Measurements from ENCODE around the gene ING4.

Gene ING4

DNA sequence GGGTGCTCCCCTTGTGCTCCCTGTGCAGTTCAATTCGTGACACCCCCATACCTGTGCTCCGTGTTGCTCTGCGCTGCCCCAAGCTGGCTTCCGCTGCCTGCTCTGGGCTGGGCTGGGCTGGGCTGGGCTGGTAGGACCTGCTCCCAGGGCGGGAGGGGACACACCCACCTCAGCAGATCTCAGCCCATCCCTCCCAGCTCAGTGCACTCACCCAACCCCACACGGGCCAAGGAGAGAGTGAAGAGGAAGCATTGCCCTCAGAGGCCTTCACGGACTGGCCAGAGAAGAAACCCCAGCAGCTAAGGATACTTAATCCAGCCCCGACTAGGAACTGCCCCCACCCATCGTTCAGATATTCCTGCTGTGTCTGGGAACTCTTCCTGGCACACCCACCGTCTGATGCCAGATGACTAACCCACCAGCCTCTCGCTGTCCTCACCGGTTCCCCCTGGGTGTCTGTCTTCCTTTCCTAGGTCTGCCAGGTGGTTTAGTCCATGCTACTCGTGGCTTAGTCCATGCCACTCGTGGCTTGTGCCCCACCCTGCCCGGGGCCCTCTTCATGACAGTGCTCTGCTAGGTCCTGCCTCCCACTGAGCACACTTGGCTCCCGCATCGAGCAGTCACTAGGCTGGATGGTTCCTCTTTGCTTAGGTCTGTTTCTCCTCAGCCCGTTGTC is 26.9 kb downstream of the ING4 start, which contains the start of gene LPAR5:
Gene LPAR5, minus strand, starts transcription at position 104 of the 676 bp plus-strand sequence. CDS start 14,711 bp downstream, outside the sequence.
- peak; percentile 69 for DNase-seq (ENCODE audit: low read depth, low spot score)

DNA sequence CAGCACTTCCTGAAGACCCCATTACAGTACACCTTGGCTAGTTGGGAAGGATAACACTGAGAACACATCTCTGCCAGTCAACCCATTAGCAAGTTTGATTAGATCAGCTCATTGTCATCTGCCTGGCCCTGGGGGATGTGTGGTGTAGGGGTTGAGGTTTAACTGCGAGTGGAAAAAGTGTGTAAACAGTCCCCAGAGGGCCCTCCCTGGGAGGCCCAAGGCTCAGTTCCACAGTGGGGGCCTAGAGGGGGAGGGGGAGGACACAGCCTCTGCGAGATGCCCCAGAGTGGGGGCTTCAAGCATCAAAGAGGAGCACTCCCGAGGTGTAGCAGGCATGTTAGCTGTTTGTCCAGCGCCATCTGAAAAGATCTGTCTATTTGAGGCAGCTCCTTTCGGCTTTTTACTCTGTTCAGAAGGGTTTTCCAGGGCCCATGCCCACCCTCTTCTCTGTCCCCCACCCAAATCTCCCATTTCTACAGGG is 27.5 kb downstream of the ING4 start:
- peak; percentile 36 for DNase-seq (ENCODE audit: low read depth, low spot score)

DNA sequence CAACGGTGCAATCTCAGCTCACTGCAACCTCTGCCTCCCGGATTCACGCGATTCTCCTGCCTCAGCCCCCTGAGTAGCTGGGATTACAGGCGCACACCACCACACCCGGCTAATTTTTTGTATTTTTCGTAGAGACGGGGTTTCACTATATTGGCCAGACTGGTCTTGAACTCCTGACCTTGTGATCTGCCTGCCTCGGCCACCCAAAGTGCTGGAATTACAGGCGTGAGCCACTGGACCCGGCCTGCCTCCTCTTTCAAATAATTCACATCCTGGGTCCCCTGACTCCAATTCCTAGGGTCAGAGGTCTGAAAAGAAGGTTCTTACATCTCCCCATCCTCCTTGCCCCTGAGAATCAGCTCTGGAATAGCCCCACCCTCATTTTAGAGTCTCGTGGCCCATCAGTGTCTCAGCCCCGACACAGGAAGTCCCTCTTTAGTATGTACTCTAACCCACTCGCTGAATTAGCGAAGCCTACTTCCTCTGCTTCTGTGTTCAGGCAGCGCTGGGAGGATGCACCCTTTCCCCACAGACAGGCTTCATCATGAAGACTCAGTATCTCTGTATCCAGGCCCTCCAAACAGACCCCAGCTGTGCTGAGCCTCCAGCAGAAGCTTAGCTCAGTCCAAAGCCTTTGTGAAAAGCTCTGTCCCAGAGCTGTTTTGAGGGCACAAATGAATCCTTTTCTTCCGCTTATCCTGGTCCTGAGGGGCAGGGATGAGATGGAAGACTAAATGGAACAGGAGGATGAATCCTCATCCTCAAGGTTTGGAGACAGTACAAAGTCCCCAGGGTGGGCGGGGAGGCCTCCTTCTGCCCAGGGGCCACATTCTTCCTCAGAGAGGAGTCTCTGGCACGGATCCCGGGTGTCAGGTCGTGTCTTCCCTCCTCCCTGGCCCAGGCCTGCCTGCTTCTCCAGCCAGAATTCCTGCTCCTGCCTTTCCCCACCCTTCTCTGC is 30.6 kb downstream of the ING4 start:
- DNase-seq (ENCODE audit: low read depth, low spot score) = peak; percentile 65

DNA sequence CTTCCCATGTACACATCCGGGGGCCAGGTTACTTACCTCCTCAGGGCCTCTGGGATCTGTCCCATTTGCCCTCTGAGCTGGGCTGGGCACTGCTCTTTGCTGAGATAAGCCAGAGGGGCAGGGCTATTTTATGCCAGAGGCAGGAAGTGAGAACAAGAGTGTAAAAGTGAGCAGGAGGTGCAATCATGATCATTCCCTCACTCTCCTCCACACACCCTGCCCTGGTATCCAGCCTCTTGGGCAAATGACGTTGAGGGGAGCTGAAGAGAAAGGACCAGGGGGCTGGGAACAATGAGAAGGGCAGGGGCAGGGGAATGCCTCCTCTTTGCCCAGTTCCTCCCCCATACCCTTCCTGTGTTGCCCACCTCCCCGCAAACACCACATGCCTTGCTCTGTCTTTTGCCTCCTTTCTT is 31.4 kb downstream of the ING4 start:
- DNase-seq (ENCODE audit: low read depth, low spot score) = no peak

DNA sequence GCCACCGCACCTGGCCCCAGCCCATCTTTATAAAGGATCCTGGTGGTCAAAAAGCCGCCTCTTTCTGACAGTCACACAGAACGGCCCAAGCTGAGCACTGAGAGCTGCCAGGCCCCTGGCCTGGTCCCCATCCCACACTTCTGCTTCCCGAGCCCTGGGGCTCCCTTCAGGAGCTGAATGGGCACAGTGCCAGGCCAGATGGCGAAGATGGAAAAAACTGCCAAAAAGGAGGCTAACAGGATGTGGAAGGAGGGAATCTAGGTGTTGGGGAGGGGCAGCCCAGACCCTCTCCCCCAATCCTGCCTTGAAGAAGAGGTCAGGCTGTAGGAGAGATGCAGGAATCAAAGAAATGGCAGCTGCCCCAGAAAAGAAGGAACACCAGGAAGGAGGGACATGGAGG is 32.2 kb downstream of the ING4 start:
- no peak for DNase-seq (ENCODE audit: low read depth, low spot score)

DNA sequence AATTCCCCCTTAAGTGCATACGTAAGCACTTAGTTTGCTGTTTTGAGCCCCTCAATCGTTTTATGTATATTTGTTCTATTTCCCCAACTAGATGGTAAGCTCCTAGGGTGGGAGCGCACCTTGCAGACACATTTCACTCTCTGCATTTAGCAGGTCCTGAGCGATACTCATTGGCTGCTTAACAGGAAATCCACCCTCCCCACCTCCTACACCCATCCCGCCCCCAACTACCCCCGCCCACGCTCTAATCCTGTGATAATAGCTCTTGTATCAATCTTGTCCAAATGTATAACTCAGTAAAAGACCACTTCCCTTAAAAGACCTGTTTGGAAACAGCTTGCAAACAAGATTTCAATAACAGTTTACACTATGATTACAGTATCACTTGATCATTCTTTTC is 35.3 kb downstream of the ING4 start:
- DNase-seq (ENCODE audit: low read depth, low spot score) = no peak

DNA sequence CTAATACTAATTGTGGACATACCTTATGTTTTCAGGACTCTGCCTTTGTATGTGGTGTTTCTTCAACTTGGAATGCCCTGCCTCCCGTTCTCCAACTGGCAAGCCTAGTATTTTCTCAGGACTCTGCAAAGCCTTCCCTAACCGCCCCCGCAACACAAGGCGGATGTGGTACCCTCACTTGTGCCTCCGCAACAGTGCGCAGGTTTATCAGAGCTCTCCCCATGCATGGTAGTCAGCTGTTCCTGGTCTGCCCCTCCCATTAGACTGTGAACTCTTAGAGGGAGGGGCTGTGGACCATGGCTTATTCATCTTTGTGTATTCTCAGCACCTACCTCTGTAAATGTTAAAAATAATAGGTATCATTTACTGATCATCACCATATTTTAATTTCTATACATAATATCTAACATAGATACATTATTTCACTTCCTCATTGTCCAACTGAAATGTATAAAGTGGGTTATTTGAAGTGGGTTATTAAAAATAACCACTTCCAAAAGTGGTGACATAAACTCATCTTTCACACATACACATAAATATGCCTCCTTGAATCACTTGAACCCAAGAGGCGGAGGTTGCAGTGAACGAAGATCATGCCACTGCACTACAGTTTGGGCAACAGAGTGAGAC is 36.1 kb downstream of the ING4 start:
- DNase-seq (ENCODE audit: low read depth, low spot score) = no peak

DNA sequence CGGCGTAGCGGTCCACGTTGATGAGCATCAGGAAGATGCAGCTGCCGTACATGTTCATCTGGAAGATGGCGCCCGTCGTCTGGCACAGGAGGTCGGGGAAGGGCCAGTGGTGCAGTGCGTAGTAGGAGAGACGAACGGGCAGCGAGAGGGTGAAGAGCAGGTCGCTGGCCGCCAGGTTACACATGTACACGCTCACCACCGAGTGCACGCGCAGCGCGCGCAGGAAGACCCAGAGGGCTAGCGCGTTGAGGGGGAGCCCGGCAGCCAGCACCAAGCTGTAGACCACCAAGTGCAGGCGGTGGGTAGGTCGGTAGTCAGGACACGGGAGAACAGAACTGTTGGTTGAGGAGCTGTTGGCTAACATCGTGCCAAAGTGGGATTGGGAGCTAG is 42.0 kb downstream of the ING4 start:
- no peak for DNase-seq (ENCODE audit: low read depth, low spot score)

DNA sequence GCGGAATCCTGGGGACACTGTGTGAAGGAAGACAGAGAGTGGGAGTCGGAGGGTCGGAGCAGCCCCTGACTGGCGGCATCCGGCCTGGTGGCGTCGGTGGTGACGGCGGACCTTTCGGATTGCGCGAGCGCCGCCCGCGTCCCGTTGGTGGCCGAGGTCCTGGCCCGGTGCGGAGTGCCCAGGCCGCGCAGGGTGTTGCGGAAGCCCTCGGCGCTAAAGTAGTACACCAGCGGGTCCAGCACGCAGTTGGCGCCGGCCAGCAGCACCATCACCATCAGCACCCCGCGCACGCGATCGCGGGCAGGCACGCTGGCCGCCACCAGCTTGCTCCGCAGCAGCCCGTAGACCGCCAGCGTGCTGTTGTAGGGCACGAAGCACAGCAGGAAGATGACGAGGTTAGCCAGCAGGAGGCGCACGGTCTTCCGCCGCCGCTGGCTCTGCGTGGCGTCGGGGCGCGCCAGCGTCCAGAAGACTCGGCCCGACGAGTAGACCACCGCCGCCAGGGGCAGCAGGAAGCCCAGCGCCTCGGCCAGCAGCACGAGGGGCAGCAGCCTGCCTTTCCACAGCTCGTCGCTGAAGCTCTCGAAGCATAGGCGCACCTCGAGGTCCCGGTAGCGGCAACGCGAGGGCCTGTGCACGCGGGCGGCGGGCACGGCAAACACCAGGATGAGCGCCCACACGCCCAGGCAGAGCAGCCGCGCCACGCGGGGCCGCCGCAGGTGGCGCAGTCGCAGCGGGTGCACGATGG is 42.6 kb downstream of the ING4 start:
- DNase-seq (ENCODE audit: low read depth, low spot score) = peak; percentile 97

DNA sequence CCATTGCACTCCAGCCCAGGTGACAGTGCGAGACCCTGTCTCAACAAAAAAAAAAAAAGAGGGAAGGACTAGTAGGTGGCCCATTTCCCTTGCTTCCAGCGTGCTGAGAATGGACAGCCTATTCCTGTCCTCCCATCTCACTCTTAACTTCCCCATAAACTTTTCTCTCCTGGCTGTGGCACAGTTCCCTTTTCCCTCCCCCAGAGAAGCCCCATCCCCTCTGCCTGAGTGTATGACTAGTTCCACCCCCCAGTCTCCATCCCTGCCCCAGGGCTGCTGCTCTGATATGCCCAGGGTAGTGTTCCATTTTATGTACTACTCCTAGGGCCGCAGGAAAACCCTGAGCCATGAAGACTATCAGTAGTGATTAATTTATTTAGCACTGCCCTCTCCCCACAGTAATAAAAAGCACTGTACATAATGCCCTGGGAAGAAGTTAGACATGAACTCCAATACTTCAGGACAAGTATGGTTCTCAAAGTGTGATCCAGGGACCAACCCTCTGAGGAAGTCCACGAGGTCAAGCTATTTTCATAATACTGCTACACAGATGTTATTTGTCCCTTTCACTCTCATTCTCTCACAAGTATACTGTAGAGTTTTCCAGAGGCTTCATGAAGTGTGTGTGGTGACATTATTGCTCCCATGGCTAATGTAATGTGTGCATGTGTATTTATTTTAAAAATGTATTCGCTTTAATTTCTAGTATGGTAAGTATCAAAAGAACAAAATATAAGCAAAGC is 44.3 kb downstream of the ING4 start:
- DNase-seq (ENCODE audit: low read depth, low spot score) = no peak

DNA sequence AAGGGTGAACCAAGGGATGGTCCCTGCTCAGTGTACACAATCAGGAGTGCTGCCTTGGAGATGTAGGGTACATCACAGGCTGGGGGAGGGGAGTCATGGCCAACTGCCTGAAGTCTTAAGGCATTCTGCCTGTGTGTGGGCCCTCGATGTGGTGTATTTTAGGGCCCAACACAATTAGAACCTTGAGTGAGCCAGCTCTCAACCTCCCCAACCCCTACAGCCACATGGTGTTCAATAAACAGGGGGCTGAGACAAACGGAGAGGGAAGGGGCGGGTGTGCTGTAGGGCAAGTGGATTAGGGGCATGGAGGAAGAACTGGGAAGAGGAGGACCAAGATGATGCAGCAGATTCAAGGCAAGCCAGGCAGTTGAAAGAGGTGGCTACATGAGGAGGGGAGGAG is 47.1 kb downstream of the ING4 start:
- no peak for DNase-seq (ENCODE audit: low read depth, low spot score)

DNA sequence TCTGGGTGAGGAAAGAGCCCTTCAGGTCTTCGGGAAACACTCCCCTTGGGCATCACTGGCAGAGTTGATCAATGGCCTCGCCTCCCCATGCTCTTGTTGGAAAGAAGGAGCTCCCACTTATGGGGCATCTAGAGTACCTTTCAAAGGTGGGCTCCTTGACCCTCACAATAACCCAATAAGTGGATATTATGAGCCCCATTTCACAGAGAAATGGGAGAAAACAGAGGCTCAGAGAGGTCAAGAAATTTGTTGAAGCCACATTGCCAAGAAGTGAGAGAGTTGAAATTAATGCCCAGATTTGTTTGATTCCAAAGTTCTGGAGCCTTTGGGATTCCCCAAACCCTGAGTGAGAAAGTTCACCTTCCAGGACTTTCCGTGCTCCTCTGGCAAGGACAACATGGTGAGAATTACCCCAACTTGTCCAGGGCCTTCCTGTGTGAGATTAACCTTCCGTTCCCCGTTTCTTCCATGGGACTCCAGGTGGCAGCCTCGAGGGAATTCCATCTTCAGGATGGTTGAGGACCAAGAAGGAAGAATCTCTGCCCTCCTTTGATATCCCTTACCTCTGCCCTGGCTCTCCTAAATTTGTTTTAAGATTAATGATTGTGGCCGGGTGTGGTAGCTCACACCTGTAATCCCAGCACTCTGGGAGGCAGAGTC is 48.3 kb downstream of the ING4 start:
- peak; percentile 35 for DNase-seq (ENCODE audit: low read depth, low spot score)

DNA sequence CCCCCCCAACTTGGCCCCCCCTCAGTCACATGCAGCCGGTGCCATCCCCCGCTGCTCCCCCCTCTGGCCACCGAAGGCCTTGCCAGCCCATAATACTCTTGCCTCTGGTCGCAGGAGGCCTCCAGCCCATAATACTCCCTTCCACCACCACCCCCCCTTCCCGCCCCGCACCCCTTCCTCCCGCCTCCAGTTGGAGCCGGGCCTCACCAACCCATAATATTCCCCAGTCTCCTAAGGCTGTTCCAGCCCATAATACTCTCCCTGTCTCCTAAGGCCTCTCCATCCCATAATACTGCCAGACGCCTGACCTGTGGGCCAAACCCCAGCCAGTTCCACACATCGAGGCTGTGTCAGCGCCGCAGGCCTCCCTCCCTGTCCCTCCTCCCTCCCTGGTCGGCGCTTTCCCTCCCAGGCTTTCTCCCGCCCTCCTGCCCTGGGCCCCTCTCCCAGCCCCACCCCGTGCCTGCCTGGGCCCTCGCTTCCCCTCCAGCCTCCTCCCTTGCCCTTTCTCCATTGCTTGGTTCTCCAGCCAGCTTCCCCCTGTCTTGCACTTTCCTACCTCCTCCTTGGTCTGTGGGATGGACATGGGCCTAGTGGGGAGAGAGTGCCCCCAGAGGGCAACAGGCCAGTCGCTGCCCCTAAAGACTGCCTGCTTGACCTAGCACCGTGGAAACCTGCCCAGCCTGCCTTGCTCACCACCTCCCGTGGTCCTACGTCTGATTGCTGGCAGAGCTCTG is 49.0 kb downstream of the ING4 start:
- DNase-seq (ENCODE audit: low read depth, low spot score) = peak; percentile 97

DNA sequence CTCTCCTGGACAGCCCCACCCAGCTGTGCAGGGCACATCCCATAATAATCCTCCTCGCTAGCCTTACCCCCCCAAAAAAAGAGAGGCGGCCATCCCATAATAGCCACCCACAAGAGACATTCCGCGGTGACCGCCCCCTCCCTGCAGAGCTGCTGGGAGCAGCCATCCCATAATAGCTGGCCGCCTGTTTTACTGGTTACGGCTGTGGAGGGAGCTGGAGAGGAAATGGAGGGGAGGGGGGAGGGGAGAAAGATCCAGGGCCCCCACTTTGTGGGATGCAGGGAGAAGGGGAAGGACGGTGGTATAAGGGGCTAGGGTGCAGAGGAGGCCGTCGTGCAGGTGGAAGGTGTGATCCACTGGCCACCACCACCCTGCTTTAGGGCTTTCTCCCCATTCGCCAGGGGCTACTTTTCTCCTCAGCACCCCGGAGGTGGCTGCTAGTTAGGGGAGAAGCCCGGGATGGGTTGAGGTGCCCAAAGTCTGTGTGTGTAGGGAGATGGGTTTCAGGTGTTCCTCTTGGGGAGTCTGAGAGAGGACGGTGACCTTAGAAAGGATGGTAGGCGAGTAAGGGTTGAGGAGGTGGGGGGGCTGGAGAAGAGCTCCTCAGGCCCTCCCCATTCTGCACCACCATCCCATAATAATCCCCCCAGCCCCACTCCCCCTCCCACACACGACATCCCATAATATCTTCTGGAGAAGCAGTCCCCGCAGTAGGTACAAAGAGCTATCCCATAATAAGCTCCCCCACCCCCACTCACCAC is 49.7 kb downstream of the ING4 start:
- DNase-seq (ENCODE audit: low read depth, low spot score) = peak; percentile 83

DNA sequence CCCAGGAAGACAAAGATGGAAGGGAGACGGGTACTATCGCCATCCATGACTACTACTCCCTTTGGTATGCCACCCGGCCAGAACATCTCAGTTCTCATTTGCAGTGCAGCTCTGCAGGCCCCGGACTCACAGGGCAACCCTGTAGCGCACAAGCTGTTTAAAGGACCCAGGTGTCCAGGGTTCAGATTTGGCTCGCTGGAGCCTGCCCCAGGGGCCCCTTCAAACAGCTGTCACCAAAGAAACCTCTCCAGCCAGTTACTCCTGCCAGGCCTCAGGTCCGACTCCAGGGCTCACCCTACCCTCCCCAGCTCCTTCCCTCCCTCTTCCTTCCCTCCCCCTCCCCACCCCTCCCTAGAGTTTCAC is 50.3 kb downstream of the ING4 start:
- DNase-seq (ENCODE audit: low read depth, low spot score) = no peak

DNA sequence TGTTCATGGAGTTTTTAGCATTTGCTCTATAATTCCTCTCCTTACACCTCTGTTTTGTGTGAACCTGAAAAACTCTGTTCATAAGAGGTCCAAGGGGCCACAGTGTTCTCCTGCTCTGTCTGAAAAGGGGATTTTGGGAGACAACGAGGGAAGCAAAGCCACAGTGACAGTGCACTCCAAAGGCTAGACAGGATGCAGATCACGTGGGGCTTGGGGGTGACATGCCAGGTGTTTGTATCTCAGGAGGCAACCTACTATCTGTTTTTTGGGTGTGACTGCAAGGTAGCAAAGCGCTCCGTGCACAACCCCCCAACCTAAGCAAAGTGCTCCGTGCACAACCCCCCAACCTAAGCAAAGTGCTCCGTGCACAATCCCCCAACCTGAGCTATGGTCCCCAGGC is 50.7 kb downstream of the ING4 start:
- no peak for DNase-seq (ENCODE audit: low read depth, low spot score)

DNA sequence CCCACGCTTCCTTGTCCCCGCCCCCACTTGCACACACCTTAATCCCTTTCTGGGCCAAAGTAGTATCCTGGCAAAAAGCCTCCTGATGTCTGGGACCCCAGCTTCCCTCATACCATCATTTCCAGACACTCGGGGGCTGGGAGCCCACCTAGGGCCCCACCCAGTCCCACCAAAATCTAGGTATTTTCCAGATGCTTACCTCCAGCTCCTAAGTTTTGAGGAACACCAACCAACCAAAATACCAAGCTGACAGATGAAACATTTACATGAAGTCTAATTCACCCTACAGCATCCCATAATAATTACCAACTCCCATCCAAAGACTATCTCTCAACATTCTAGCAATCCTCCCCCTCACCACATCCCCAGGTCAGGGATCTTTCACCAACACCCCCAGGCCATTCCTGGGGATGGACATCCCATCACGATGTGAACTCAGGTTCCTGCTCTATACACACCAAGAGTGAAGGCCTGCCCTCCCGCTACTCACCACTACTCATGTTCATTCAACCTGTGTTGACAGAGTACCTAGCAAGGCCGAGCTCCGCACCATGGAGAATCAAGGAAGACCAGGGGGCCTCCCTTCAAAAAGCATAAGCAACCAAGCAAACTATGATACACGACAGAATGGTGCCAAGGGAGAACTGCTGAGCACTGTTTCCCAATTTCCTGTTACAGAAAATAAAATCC is 54.2 kb downstream of the ING4 start:
- peak; percentile 39 for DNase-seq (ENCODE audit: low read depth, low spot score)
